Mesendoderm (in vitro differentiated cells): ENCODE measurements around the gene MMAB.

Experiments used
- DNase-seq: peaks from one replicate; pipeline ENCODE4 v3.0.0; 2013
- H2AK5ac ChIP-seq: 2 replicates; pipeline ENCODE4 v1.6.1; 2013; ENCODE audit warnings: low read length, inconsistent platforms
- H2BK120ac ChIP-seq: 2 replicates; pipeline ENCODE4 v1.6.1; 2013; ENCODE audit warnings: low read depth, mild to moderate bottlenecking, low read length, moderate library complexity, mixed read lengths
- H2BK15ac ChIP-seq: replicated peaks from 2 replicates; pipeline ENCODE4 v1.6.1; 2013; ENCODE audit warnings: low read depth, mild to moderate bottlenecking, moderate library complexity
- H2BK5ac ChIP-seq: 2 replicates; pipeline ENCODE4 v1.6.1; 2013; ENCODE audit warnings: low read length, inconsistent platforms
- H3K18ac ChIP-seq: 2 replicates; pipeline ENCODE4 v1.6.1; 2013; ENCODE audit warnings: mild to moderate bottlenecking, low read length, mixed read lengths
- H3K23ac ChIP-seq: one replicate; pipeline ENCODE4 v1.6.1; 2013; ENCODE audit warnings: low read length
- H3K27ac ChIP-seq: 2 replicates; pipeline ENCODE4 v1.5.1; 2013; ENCODE audit warnings: low read depth, mild to moderate bottlenecking, inconsistent platforms, low read length, moderate library complexity
- H3K27me3 ChIP-seq: 2 replicates; pipeline ENCODE4 v1.6.1; 2013; ENCODE audit warnings: low read length, control low read depth, mild to moderate bottlenecking, inconsistent platforms; ENCODE audit not compliant: insufficient read depth, poor library complexity
- H3K36me3 ChIP-seq: 2 replicates; pipeline ENCODE4 v1.6.1; 2013; ENCODE audit warnings: low read length, inconsistent platforms; ENCODE audit not compliant: control insufficient read depth, insufficient read depth
- H3K4ac ChIP-seq: one replicate; pipeline ENCODE4 v1.6.1; 2013; ENCODE audit warnings: low read depth, mild to moderate bottlenecking, low read length, moderate library complexity
- H3K4me1 ChIP-seq: 2 replicates; pipeline ENCODE4 v1.6.1; 2013; ENCODE audit warnings: low read depth, low read length, inconsistent platforms; ENCODE audit not compliant: control insufficient read depth
- H3K4me2 ChIP-seq: 2 replicates; pipeline ENCODE4 v1.6.1; 2013; ENCODE audit warnings: low read length
- H3K4me3 ChIP-seq: 2 replicates; pipeline ENCODE4 v1.5.1; 2013; ENCODE audit warnings: mild to moderate bottlenecking, low read length
- H3K56ac ChIP-seq: one replicate; pipeline ENCODE4 v1.6.1; 2013; ENCODE audit warnings: low read length
- H3K79me1 ChIP-seq: 2 replicates; pipeline ENCODE4 v1.6.1; 2013; ENCODE audit warnings: low read length, inconsistent platforms
- H3K79me2 ChIP-seq: 2 replicates; pipeline ENCODE4 v1.6.1; 2013; ENCODE audit warnings: mild to moderate bottlenecking, low read length; ENCODE audit not compliant: control insufficient read depth, insufficient read depth
- H3K9ac ChIP-seq: 2 replicates; pipeline ENCODE4 v1.6.1; 2013; ENCODE audit warnings: low read length, inconsistent platforms
- H4K5ac ChIP-seq: one replicate; pipeline ENCODE4 v1.6.1; 2013; ENCODE audit warnings: low read length
- H4K8ac ChIP-seq: one replicate; pipeline ENCODE4 v1.6.1; 2013; ENCODE audit warnings: low read depth, mild to moderate bottlenecking, control low read depth, low read length, moderate library complexity
- WGBS: extraction: QIAGEN DNeasy Blood & Tissue Kit; methylation state at CpG from one replicate; pipeline ENCODE4 v1.1.7; 2013; ENCODE audit warnings: low lambda C conversion rate, missing lambda C conversion rate; ENCODE audit not compliant: insufficient coverage; ENCODE audit errors: extremely low coverage; 5-methylcytosine and 5-hydroxymethylcytosine counted together

The MMAB gene

DNA sequence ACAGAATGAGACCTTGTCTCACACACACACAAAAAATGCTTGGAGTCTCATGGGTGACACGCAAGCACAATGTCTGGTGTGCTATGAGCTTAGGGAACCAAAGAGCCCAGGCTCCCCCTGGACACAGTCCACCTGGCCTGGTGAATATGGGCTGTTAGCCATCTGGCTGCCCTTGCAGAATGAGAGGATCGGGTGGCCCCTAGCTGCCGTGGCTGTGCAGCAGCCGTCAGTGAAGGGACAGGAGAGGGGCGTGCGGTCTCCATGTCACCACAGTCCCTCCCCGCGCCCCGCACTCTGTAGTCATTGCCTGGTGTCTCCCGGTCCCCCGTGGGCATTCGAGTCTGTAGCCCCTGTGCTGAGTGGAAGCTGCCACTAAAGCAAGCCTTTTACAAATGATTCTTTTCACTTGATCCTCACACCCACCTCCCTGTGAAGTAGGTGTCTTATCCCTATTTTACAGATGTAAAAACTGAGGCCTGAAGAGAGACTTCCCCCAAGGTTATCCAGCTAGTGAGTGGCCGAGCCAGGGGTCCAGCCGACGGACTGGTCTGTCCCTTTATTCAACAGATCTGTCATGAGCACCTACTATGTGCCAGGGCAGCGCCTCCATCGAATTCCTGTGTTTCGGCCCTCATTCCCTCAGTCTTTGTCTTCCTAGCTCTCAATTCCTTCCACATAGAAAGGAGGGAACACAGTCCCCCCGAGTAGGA, 19.0 kb upstream of the MMAB start:
- Histone ChIP-seq H2BK5ac (no peak overlapping the region), H3K4me2 (no peak overlapping the region), H4K8ac (no peak overlapping the region), H3K79me2 (no peaks in the 10 kb centered on the region), H3K4ac (no peak overlapping the region), H4K5ac (no peak overlapping the region), H3K27ac (no peak overlapping the region), H3K18ac (no peak overlapping the region), H2BK120ac (no peak overlapping the region), H3K36me3 (peaks cover 6% of the 10 kb centered on the region), H2BK15ac (no peak overlapping the region), H3K79me1 (no peaks in the 10 kb centered on the region), H2AK5ac (no peak overlapping the region), H3K9ac (no peak overlapping the region), H3K4me1 (no peaks in the 10 kb centered on the region), H3K4me3 (no peak overlapping the region), H3K27me3 (no peaks in the 10 kb centered on the region), H3K23ac (no peak overlapping the region), H3K56ac (no peak overlapping the region)
- no peak for DNase-seq
- WGBS = no CpG with 5 or more reads among the region's 19 CpGs

DNA sequence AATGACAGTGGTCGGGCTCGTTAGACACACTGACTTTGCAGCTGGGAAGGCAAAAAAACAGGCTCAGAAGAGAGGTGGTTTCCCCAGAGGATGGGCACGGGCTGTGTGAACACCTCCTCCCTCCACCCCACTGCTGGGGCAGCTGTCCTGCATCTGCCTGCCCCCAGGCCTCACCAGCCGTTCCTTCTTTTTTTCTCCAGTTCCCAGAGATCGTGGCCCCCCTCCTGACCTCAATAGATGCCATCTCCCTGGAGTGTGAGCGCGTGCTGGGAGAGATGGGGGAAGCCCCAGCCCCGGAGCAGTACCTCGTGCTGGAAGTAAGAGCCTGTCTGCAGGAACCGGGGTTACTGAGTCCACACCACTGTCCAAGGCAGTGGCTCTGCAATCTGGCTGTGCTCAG, 17.7 kb upstream of the MMAB start:
- Histone ChIP-seq H3K4me1 (no peaks in the 10 kb centered on the region), H3K27me3 (no peaks in the 10 kb centered on the region), H3K23ac (no peak overlapping the region), H4K8ac (no peak overlapping the region), H2BK15ac (no peak overlapping the region), H2AK5ac (no peak overlapping the region), H4K5ac (no peak overlapping the region), H2BK120ac (no peak overlapping the region), H3K56ac (no peak overlapping the region), H3K4ac (no peak overlapping the region), H3K18ac (no peak overlapping the region), H3K79me1 (no peaks in the 10 kb centered on the region), H3K36me3 (peaks cover 9% of the 10 kb centered on the region), H2BK5ac (no peak overlapping the region), H3K4me2 (no peak overlapping the region), H3K79me2 (no peaks in the 10 kb centered on the region), H3K4me3 (no peak overlapping the region), H3K9ac (no peak overlapping the region), H3K27ac (no peak overlapping the region)
- DNase-seq = no peak
- WGBS = no CpG with 5 or more reads among the region's 10 CpGs

DNA sequence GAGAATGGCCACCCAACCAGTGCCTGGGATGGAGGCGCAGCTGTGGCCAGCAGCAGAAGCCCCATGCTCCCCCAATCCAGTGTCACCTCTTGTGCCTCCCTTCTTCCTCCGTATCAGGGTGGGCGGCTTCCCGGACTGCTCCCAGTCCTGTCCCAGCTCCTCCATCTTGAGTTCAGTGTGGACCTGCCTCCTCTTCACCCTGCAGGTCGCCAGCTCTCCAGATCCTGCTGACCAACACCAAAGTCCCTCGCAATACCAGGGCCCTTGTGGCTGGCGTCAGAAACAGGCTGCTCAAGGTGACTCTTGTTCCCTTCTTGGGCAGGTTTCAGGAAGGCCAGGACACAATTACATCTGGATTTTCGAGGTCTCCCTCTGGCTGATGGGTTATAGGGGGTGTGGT, 17.3 kb upstream of the MMAB start:
- no CpG with 5 or more reads among the region's 8 CpGs for WGBS
- H3K36me3 ChIP-seq = peaks cover 9% of the 10 kb centered on the region

DNA sequence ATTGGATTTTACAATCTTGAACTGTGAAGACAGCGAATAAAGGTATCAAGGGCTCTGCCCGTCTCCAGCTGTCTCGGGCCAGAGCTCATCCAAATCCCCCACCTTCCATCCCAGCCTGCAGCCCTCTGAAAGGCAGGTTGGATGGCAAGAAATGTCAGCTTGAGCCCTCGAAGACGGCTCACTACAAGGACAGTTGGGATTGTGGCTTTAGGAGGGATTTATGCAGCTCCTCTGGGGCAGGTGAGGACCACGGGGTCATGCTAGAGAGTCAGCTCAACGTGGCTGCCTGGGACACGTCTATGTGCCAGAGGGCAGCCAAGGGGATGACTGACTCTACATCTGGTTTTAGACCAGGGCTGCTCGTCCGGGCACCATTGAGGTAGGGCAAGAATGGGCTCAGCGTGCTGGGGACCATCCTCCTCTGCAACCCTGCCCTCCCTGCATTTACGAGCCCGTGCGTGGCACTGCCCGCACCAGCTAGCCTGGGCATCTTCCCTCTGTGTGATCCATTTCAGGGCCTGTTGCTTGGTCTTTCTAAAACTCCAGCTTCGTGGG, 16.5 kb upstream of the MMAB start:
- Histone ChIP-seq H3K27ac (no peak overlapping the region), H3K9ac (no peak overlapping the region), H3K36me3 (peaks cover 9% of the 10 kb centered on the region), H3K4me2 (no peak overlapping the region), H2BK15ac (no peak overlapping the region), H3K4ac (no peak overlapping the region), H3K4me1 (no peaks in the 10 kb centered on the region), H3K27me3 (no peaks in the 10 kb centered on the region), H2BK120ac (no peak overlapping the region), H3K18ac (no peak overlapping the region), H4K5ac (no peak overlapping the region), H2AK5ac (no peak overlapping the region), H3K4me3 (no peak overlapping the region), H3K79me2 (no peaks in the 10 kb centered on the region), H2BK5ac (no peak overlapping the region), H3K23ac (no peak overlapping the region), H4K8ac (no peak overlapping the region), H3K56ac (no peak overlapping the region), H3K79me1 (no peaks in the 10 kb centered on the region)
- DNase-seq = no peak
- no CpG with 5 or more reads among the region's 16 CpGs for WGBS

More for the DNA sequence above, 17.3 kb upstream of the MMAB start:
- Histone ChIP-seq H3K27ac (no peak overlapping the region), H4K5ac (no peak overlapping the region), H3K18ac (no peak overlapping the region), H3K79me2 (no peaks in the 10 kb centered on the region), H4K8ac (no peak overlapping the region), H3K4me3 (no peak overlapping the region), H2BK15ac (no peak overlapping the region), H3K56ac (no peak overlapping the region), H3K23ac (no peak overlapping the region), H3K4me2 (no peak overlapping the region), H3K79me1 (no peaks in the 10 kb centered on the region), H2BK5ac (no peak overlapping the region), H3K9ac (no peak overlapping the region), H2AK5ac (no peak overlapping the region), H3K27me3 (no peaks in the 10 kb centered on the region), H2BK120ac (no peak overlapping the region), H3K4me1 (no peaks in the 10 kb centered on the region), H3K4ac (no peak overlapping the region)
- no peak for DNase-seq

DNA sequence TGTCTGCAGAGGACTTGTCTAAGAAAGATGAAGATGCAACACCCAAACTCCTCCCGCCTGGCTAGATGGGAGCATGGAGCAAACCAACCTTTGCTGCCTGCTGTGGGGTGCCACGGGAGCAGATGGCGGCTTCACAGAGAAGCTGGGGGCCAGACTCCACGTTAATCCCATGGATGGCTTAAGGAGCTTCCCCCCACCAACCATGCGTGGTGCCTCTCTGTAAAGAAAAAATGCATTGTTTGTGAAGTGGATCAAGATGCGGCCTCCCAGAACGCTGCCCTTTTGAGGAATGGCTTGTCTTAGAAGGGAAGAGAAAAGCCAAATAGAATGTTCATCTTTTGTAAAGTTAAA, 15.9 kb upstream of the MMAB start:
- no peak overlapping the region for H3K56ac ChIP-seq
- H3K27me3 ChIP-seq = no peaks in the 10 kb centered on the region
- no peak overlapping the region for H3K23ac ChIP-seq
- peaks cover 9% of the 10 kb centered on the region for H3K36me3 ChIP-seq
- H2BK5ac ChIP-seq = no peak overlapping the region
- H2BK15ac ChIP-seq = no peak overlapping the region
- no peak for DNase-seq
- no peak overlapping the region for H4K8ac ChIP-seq
- no peaks in the 10 kb centered on the region for H3K4me1 ChIP-seq
- H3K27ac ChIP-seq = no peak overlapping the region
- H3K79me1 ChIP-seq = no peaks in the 10 kb centered on the region
- no peak overlapping the region for H2BK120ac ChIP-seq
- no peak overlapping the region for H2AK5ac ChIP-seq
- no peak overlapping the region for H4K5ac ChIP-seq
- H3K4me2 ChIP-seq = no peak overlapping the region
- H3K18ac ChIP-seq = no peak overlapping the region
- no peak overlapping the region for H3K4ac ChIP-seq
- no peaks in the 10 kb centered on the region for H3K79me2 ChIP-seq
- no CpG with 5 or more reads among the region's 7 CpGs for WGBS
- no peak overlapping the region for H3K4me3 ChIP-seq
- no peak overlapping the region for H3K9ac ChIP-seq
